Left hindlimb (tissue), 1 donor: ENCODE results near the gene ALK.
"Not testable (repeated sequence)": the region's sequence is repeated elsewhere in the genome, so short reads cannot be mapped to it uniquely, and the experiment has no call there.

Experiments
- DNase-seq: peaks from one replicate; pipeline ENCODE4 v3.0.0-alpha.2; 2018

Gene ALK

GRCh38 chr2:29837925-29838324 lies 83.5 kb downstream of the ALK start:
- DNase-seq = no peak

GRCh38 chr2:29834624-29835023 lies 86.8 kb downstream of the ALK start:
- no peak for DNase-seq

GRCh38 chr2:29834036-29834540 lies 87.3 kb downstream of the ALK start:
- DNase-seq = no peak

GRCh38 chr2:29831560-29831959 lies 89.8 kb downstream of the ALK start:
- DNase-seq = no peak

- DNase-seq = no peak
These were observed 91.5 kb downstream of the ALK start for GRCh38 chr2:29829841-29830240.

GRCh38 chr2:29824145-29824544 lies 97.2 kb downstream of the ALK start:
- DNase-seq = not testable (repeated sequence)

GRCh38 chr2:29821591-29821990 lies 99.8 kb downstream of the ALK start:
- DNase-seq = peak; percentile 34

GRCh38 chr2:29819570-29819969 lies 101.8 kb downstream of the ALK start:
- DNase-seq = no peak

- no peak for DNase-seq
These were observed 103.3 kb downstream of the ALK start for GRCh38 chr2:29817801-29818680.

- DNase-seq = no peak
These were observed 104.1 kb downstream of the ALK start for GRCh38 chr2:29817299-29817698.

GRCh38 chr2:29816651-29817050 lies 104.7 kb downstream of the ALK start:
- DNase-seq = no peak

GRCh38 chr2:29811378-29811777 lies 110.0 kb downstream of the ALK start:
- DNase-seq = no peak

GRCh38 chr2:29810956-29811355 lies 110.4 kb downstream of the ALK start:
- DNase-seq = no peak

- no peak for DNase-seq
These were observed 113.1 kb downstream of the ALK start for GRCh38 chr2:29808321-29808720.

GRCh38 chr2:29807082-29807481 lies 114.3 kb downstream of the ALK start:
- DNase-seq = no peak

- no peak for DNase-seq
These were observed 114.9 kb downstream of the ALK start for GRCh38 chr2:29806461-29806860.

GRCh38 chr2:29804671-29805070 lies 116.7 kb downstream of the ALK start:
- no peak for DNase-seq

- no peak for DNase-seq
These were observed 117.8 kb downstream of the ALK start for GRCh38 chr2:29803537-29803936.

- DNase-seq = no peak
These were observed 118.4 kb downstream of the ALK start for GRCh38 chr2:29802986-29803385.

- DNase-seq = no peak
These were observed 121.8 kb downstream of the ALK start for GRCh38 chr2:29799628-29800027.

- DNase-seq = no peak
These were observed 123.5 kb downstream of the ALK start for GRCh38 chr2:29797916-29798315.

- no peak for DNase-seq
These were observed 124.9 kb downstream of the ALK start for GRCh38 chr2:29796446-29796845.

- no peak for DNase-seq
These were observed 131.4 kb downstream of the ALK start for GRCh38 chr2:29789911-29790485.
